GM23338 (cell line): ENCODE data around the gene ST8SIA4. TPM values are rescaled to one million over a fixed set of nuclear protein-coding genes. Genes with fewer than 3 reads are reported as not detected.

Source experiments
- ATAC-seq: fragments of 200-7000 bp; cut with Tn5 transposase; 3 replicates; pipeline ENCODE4 v1.9.1; 2020
- DNase-seq: peaks from one replicate; pipeline ENCODE4 v3.0.0-alpha.2; 2015; ENCODE audit warnings: low spot score
- H2AFZ ChIP-seq: fragments of 200-600 bp; sonication (generic); 2 replicates; pipeline ENCODE4 v1.8.0; 2016; ENCODE audit warnings: antibody characterized with exemption, mild to moderate bottlenecking, moderate library complexity
- H3F3A ChIP-seq: fragments of 200-600 bp; sonication (generic); replicated peaks from 2 replicates; pipeline ENCODE4 v1.8.0; 2017; ENCODE audit warnings: antibody characterized with exemption, mixed run types, low read depth
- H3K27ac ChIP-seq: fragments of 200-600 bp; sonication (generic); 2 replicates; pipeline ENCODE4 v1.6.1; 2016; ENCODE audit warnings: low read depth
- H3K27me3 ChIP-seq: fragments of 200-600 bp; sonication (generic); 2 replicates; pipeline ENCODE4 v1.8.0; 2016; ENCODE audit warnings: mild to moderate bottlenecking, mixed run types, moderate library complexity; ENCODE audit not compliant: insufficient read depth
- H3K36me3 ChIP-seq: fragments of 200-600 bp; sonication (generic); 2 replicates; pipeline ENCODE4 v1.8.0; 2016; ENCODE audit warnings: mild to moderate bottlenecking; ENCODE audit not compliant: insufficient read depth
- H3K4me1 ChIP-seq: fragments of 200-600 bp; sonication (generic); 2 replicates; pipeline ENCODE4 v1.8.0; 2016; ENCODE audit warnings: mild to moderate bottlenecking, moderate library complexity; ENCODE audit not compliant: insufficient read depth
- H3K4me2 ChIP-seq: fragments of 200-600 bp; sonication (generic); 2 replicates; pipeline ENCODE4 v1.7.1; 2017; ENCODE audit warnings: mixed run types
- H3K4me3 ChIP-seq: fragments of 200-600 bp; sonication (generic); 2 replicates; pipeline ENCODE4 v1.6.1; 2016; ENCODE audit warnings: mixed run types
- H3K79me2 ChIP-seq: fragments of 200-600 bp; sonication (generic); replicated peaks from 2 replicates; pipeline ENCODE4 v1.8.0; 2017; ENCODE audit warnings: mild to moderate bottlenecking; ENCODE audit not compliant: insufficient read depth
- H3K9me2 ChIP-seq: fragments of 200-600 bp; sonication (generic); 2 replicates; pipeline ENCODE4 v1.8.0; 2017; ENCODE audit not compliant: insufficient read depth
- H4K20me1 ChIP-seq: fragments of 200-600 bp; sonication (generic); replicated peaks from 2 replicates; pipeline ENCODE4 v1.8.0; 2017; ENCODE audit warnings: mild to moderate bottlenecking; ENCODE audit not compliant: insufficient read depth
- H3K27ac Mint-ChIP-seq: 2 replicates; pipeline ENCODE4 v1.8.0; 2020; ENCODE audit warnings: inconsistent platforms, mild to moderate bottlenecking, moderate library complexity, mixed read lengths
- H3K27me3 Mint-ChIP-seq: 3 replicates; pipeline ENCODE4 v1.8.0; 2022; ENCODE audit warnings: low read depth, mild to moderate bottlenecking, moderate library complexity, mixed read lengths, inconsistent platforms; ENCODE audit not compliant: insufficient read depth, poor library complexity
- H3K36me3 Mint-ChIP-seq: 3 replicates; pipeline ENCODE4 v1.8.0; 2021; ENCODE audit warnings: low read depth, mild to moderate bottlenecking, inconsistent platforms, moderate library complexity, mixed read lengths
- H3K4me1 Mint-ChIP-seq: 3 replicates; pipeline ENCODE4 v1.8.0; 2020; ENCODE audit warnings: mild to moderate bottlenecking, inconsistent platforms, mixed read lengths
- H3K4me3 Mint-ChIP-seq: 3 replicates; pipeline ENCODE4 v1.8.0; 2021; ENCODE audit warnings: moderate library complexity, mild to moderate bottlenecking, inconsistent platforms, mixed read lengths
- H3K9me3 Mint-ChIP-seq: 3 replicates; pipeline ENCODE4 v1.8.0; 2020; ENCODE audit warnings: moderate library complexity, mild to moderate bottlenecking, inconsistent platforms, mixed read lengths
- CTCF ChIP-seq, 2 experiments: fragments of 200-600 bp in 1 of 2; sonication (generic) in 1 of 2; conservative IDR thresholded peaks; 2 replicates each; pipeline versions ENCODE4 v1.5.1 to v1.6.1; 2016 to 2017; ENCODE audit warnings: antibody characterized with exemption in 2 of 2, low read depth in 2 of 2, mild to moderate bottlenecking in 2 of 2, moderate library complexity in 1 of 2
- NANOG ChIP-seq: IDR thresholded peaks from 2 replicates; pipeline ENCODE4 v1.6.1; 2016; ENCODE audit warnings: antibody characterized with exemption, borderline replicate concordance
- ZNF462 ChIP-seq: fragments of 250-450 bp; sonication (Bioruptor Pico); IDR thresholded peaks from 2 replicates; pipeline ENCODE4 v1.5.0; 2020; ENCODE audit warnings: mild to moderate bottlenecking, moderate library complexity
- polyA plus RNA-seq: library from polyadenylated mRNA; unstranded; fragments of >200 nt; fragmentation: Nextera tagmentation; extraction: Ambion mirVana; gene quantifications from 2 replicates; pipeline ENCODE4 v1.2.1, GENCODE V29; 2016
- total RNA-seq: library from RNA; depleted of rRNA; stranded (reverse); fragments of >200 nt; shearing (Covaris generic); gene quantifications from 2 replicates; pipeline ENCODE4 v1.2.3, GENCODE V29; 2014

ST8SIA4 gene
- total and polyA plus RNA-seq, 2 experiments from 2014 or later: 0.11 to 0.28 TPM

GRCh38 chr5:100768221-100768620 lies 134.9 kb downstream of the ST8SIA4 start (continued):
- TF ChIP-seq ZNF462 (CRISPR knock-in tag): no peak
- TF ChIP-seq NANOG: no peak

GRCh38 chr5:100762995-100763394 lies 140.1 kb downstream of the ST8SIA4 start:
- ATAC-seq: no peak
- TF ChIP-seq ZNF462 (CRISPR knock-in tag) (no peak), CTCF (conservative IDR thresholded peaks at IDR 0.05; ENCODE audit: low read depth in 2 of 2) (no peak), NANOG (no peak)

More at GRCh38 chr5:100762995-100763394, 140.1 kb downstream of the ST8SIA4 start:
- Histone ChIP-seq H3K36me3 (no peaks in the 10 kb centered on the region), H3K27ac (no peak overlapping the region), H3F3A (no peaks in the 10 kb centered on the region), H3K79me2 (no peaks in the 10 kb centered on the region), H3K27me3 (peaks cover 14% of the 10 kb centered on the region), H3K4me1 (peaks cover 10% of the 10 kb centered on the region; the same call in 1 of the 2 replicates), H3K4me3 (no peak overlapping the region), H3K9me2 (no peaks in the 10 kb centered on the region), H3K4me2 (no peak overlapping the region), H2AFZ (no peak overlapping the region), H4K20me1 (no peaks in the 10 kb centered on the region)
- H3K27me3 Mint-ChIP-seq: peaks cover 11% of the 10 kb centered on the region
- H3K9me3 Mint-ChIP-seq: no peaks in the 10 kb centered on the region
- no peaks in the 10 kb centered on the region for H3K36me3 Mint-ChIP-seq
- no peak overlapping the region for H3K27ac Mint-ChIP-seq
- DNase-seq: no peak
- H3K4me1 Mint-ChIP-seq: peaks cover 8% of the 10 kb centered on the region
- no peak overlapping the region for H3K4me3 Mint-ChIP-seq
